Endothelial cell of umbilical vein (primary cell): Measurements from ENCODE around the gene LRRC10B. TPM values are rescaled to one million over a fixed set of nuclear protein-coding genes. Genes with fewer than 3 reads are reported as not detected.

Experiments
- BruUV-seq: library from RNA; stranded (reverse); fragments of 400-500 nt; replicated peaks from 2 replicates; lab custom pipeline; 2021; lab: Mats Ljungman, UMichigan
- CTCF ChIA-PET: fragments of 300-600, 350-600 bp; sonication (Branson Sonifier 250); formaldehyde crosslinking; loops from one replicate; lab custom pipeline; 2021; ENCODE audit warnings: antibody characterized with exemption, inconsistent platforms; lab: Charles Lee
- POLR2A ChIA-PET: fragments of 300-600, 350-600 bp; sonication (Branson Sonifier 250); formaldehyde crosslinking; loops from one replicate; lab custom pipeline; 2021; ENCODE audit warnings: antibody characterized with exemption, inconsistent platforms; lab: Charles Lee
- DNase-seq: peaks from one replicate; pipeline ENCODE4 v3.0.0-alpha.2; 2011; ENCODE audit warnings: low read depth, low spot score
- FAIRE-seq: peaks from 2 replicates; lab custom pipeline; 2011; peaks lifted over from hg19 to GRCh38; lab: Jason Lieb, UNC
- H2AFZ ChIP-seq: 2 replicates; pipeline ENCODE4 v1.6.0; 2012; ENCODE audit warnings: low read depth, low read length, control low read depth, inconsistent platforms
- H3K27ac ChIP-seq: 2 replicates; pipeline ENCODE4 v1.5.1; 2011; ENCODE audit warnings: low read depth, mild to moderate bottlenecking, control low read depth, low read length, moderate library complexity; ENCODE audit not compliant: insufficient read depth
- H3K27me3 ChIP-seq, 2 experiments: 2 replicates each; pipeline versions ENCODE4 v1.6.0 to v1.6.1; 2011; ENCODE audit warnings: low read length in 2 of 2, mixed read lengths in 1 of 2; ENCODE audit not compliant: control insufficient read depth in 2 of 2, insufficient read depth in 2 of 2
- H3K36me3 ChIP-seq, 2 experiments: 2 replicates in 1 of 2; 3 replicates in 1 of 2; pipeline ENCODE4 v1.5.1; 2011; ENCODE audit warnings: low read length in 2 of 2, mild to moderate bottlenecking in 1 of 2, moderate library complexity in 1 of 2; ENCODE audit not compliant: control insufficient read depth in 2 of 2, insufficient read depth in 2 of 2; ENCODE audit errors: extremely low read depth in 1 of 2
- H3K4me1 ChIP-seq: 3 replicates; pipeline ENCODE4 v1.5.1; 2011; ENCODE audit warnings: mild to moderate bottlenecking, low read length; ENCODE audit not compliant: control insufficient read depth, insufficient read depth; ENCODE audit errors: extremely low read depth
- H3K4me2 ChIP-seq: 2 replicates; pipeline ENCODE4 v1.6.1; 2011; ENCODE audit warnings: low read length, control low read depth, mixed read lengths; ENCODE audit not compliant: insufficient read depth
- H3K4me3 ChIP-seq, 3 experiments: fragments of 200-600 bp in 1 of 3; sonication (generic), shearing (Covaris generic) in 1 of 3; replicated peaks in 1 of 3; 2 replicates each; pipeline ENCODE4 v1.5.1; 2011 to 2016; ENCODE audit warnings: control low read depth in 3 of 3, low read length in 3 of 3, mild to moderate bottlenecking in 2 of 3, inconsistent platforms in 1 of 3, low read depth in 1 of 3, moderate library complexity in 1 of 3; ENCODE audit not compliant: insufficient read depth in 1 of 3
- H3K79me2 ChIP-seq: 2 replicates; pipeline ENCODE4 v1.6.0; 2012; ENCODE audit warnings: low read length, inconsistent platforms; ENCODE audit not compliant: control insufficient read depth, insufficient read depth
- H3K9ac ChIP-seq: replicated peaks from 2 replicates; pipeline ENCODE3; 2011; ENCODE audit warnings: low read length, control low read depth; ENCODE audit not compliant: insufficient read depth; ENCODE audit errors: extremely low read depth
- H3K9me1 ChIP-seq: replicated peaks from 3 replicates; pipeline ENCODE4 v1.6.0; 2011; ENCODE audit warnings: mild to moderate bottlenecking, low read length; ENCODE audit not compliant: control insufficient read depth, insufficient read depth; ENCODE audit errors: extremely low read depth
- H3K9me3 ChIP-seq: replicated peaks from 2 replicates; pipeline ENCODE4 v1.5.1; 2012; ENCODE audit warnings: low read length, inconsistent platforms; ENCODE audit not compliant: control insufficient read depth, insufficient read depth
- H4K20me1 ChIP-seq: replicated peaks from 2 replicates; pipeline ENCODE3; 2011; ENCODE audit warnings: mild to moderate bottlenecking, low read length; ENCODE audit not compliant: control insufficient read depth, insufficient read depth; ENCODE audit errors: extremely low read depth
- EZH2 ChIP-seq: IDR thresholded peaks from 2 replicates; pipeline ENCODE4 v1.6.1; 2012; ENCODE audit warnings: borderline replicate concordance, low read depth, mild to moderate bottlenecking, moderate library complexity, low read length, inconsistent platforms; ENCODE audit not compliant: severe bottlenecking
- FOS ChIP-seq: IDR thresholded peaks from 2 replicates; pipeline ENCODE4 v1.6.1; 2011; ENCODE audit warnings: mild to moderate bottlenecking, low read length, moderate library complexity, borderline replicate concordance; ENCODE audit not compliant: insufficient read depth
- GATA2 ChIP-seq: IDR thresholded peaks from 2 replicates; pipeline ENCODE4 v1.7.0; 2011; ENCODE audit warnings: low read depth, mild to moderate bottlenecking, moderate library complexity, mixed read lengths, low read length; ENCODE audit not compliant: insufficient read length, insufficient read depth
- JUN ChIP-seq: IDR thresholded peaks from 2 replicates; pipeline ENCODE4 v1.6.1; 2011; ENCODE audit warnings: borderline replicate concordance, low read depth; ENCODE audit not compliant: insufficient read length, insufficient read depth
- MAX ChIP-seq: IDR thresholded peaks from 2 replicates; pipeline ENCODE4 v1.6.1; 2011; ENCODE audit not compliant: insufficient read depth, insufficient read length
- MYC ChIP-seq: IDR thresholded peaks from one replicate; pipeline ENCODE4 v1.6.1; 2011; ENCODE audit warnings: mild to moderate bottlenecking, low read depth, low read length
- POLR2A ChIP-seq: IDR thresholded peaks from 2 replicates; pipeline ENCODE4 v1.6.1; 2012; ENCODE audit warnings: low read depth, mild to moderate bottlenecking, control low read depth, low read length
- POLR2AphosphoS5 ChIP-seq: IDR thresholded peaks from 2 replicates; pipeline ENCODE4 v1.6.1; 2012; ENCODE audit warnings: low read depth, mild to moderate bottlenecking, control low read depth, low read length, moderate library complexity; ENCODE audit not compliant: insufficient read depth
- dilution Hi-C: fragments of 300-500 bp; cut with MboI; formaldehyde crosslinking; loops from one replicate; pipeline ENCODE4 v1.15.0; 2019; ENCODE audit warnings: low sequenced_read_pairs; ENCODE audit not compliant: extremely low pct_ligation_motif_present
- intact Hi-C: fragments of 100-400 bp; cut with micrococcal nuclease; formaldehyde crosslinking; loops from one replicate; pipeline ENCODE4 v1.10.0; 2022
- polyA plus RNA-seq, 4 experiments: library from polyadenylated mRNA; depleted of rRNA in 3 of 4; stranded (reverse) in 3 of 4; unstranded in 1 of 4; fragments of >200 nt; gene quantifications; 2 replicates each; pipeline versions ENCODE4 v1.2.1 to v1.2.3, GENCODE V29; 2011 to 2012; ENCODE audit warnings: missing spikeins in 1 of 4
- total RNA-seq: library from RNA; stranded (reverse); gene quantifications from 2 replicates; pipeline ENCODE4 v1.2.3, GENCODE V29; 2021
- TF ChIP-seq, protein P1 (sequence below), 2 donors: IDR thresholded peaks; 1 replicate in 1 of 2; 2 replicates in 1 of 2; pipeline ENCODE4 v1.5.1; 2011; ENCODE audit warnings: low read length in 2 of 2, mild to moderate bottlenecking in 2 of 2, moderate library complexity in 2 of 2, control low read depth in 1 of 2, inconsistent platforms in 1 of 2, low read depth in 1 of 2; ENCODE audit not compliant: insufficient read depth in 1 of 2; ENCODE audit errors: extremely low read depth in 1 of 2

The LRRC10B gene
- total and polyA plus RNA-seq, 2 donors (not counting 3 experiments of a cell fraction or from before 2014, with no cell fraction given) = not detected

DNA sequence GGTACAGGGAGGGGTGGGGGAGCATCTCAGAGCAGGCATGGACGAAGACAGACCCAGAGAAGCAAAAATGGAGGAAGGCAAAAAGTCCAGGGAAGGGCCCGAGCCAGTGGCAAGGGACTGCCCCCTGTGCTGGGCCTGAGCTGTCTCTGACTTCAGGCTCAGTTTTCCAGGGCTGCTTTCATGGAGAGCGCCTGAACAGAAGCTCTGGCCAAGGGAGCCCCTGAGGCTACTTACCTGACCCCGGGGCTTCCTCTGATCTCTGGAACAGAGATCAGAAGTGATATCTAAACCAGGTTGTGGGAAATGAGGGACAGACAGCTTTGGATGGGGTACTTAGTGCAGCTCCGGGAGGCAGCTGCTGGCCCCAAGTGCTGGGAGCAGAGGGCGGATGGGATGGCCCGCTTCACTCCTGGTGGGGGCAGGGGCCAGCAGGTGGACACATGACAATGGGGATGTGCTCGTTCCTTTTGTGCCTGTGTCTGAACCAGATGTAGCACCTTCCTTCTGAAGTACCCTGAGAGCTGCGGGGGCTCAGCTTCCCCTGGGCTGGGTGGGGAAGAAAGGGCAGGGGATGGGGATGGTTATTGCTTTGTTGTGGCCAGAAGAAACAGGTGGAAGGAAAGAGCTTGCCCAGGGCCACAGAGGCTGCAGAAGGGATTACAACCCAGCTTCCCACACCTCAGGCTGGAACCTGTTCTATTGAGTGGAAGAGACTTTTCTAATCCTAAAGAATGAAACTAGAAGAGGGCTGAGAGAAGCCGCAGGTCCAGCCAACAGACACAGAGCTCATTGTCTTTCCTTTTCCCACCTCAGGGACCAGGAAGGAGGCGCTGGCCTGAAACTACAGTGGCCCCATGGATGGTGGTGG lies 5.7 kb downstream of the LRRC10B start:
- no peak for DNase-seq
- dilution Hi-C loops (no loop called here), intact Hi-C loops (no loop called here)
- peaks cover 11 to 16% of the 10 kb centered on the region in 2 experiments for H3K27me3 ChIP-seq
- CTCF ChIA-PET = interaction anchor here (1.0 to 9.0 kb wide), 8 partner anchors 9 to 124 kb away, joined by 3 to 229 read pairs (median 4); no protein-coding TSS in a partner anchor
- H3K9me3 ChIP-seq = no peaks in the 10 kb centered on the region
- H3K4me1 ChIP-seq = peaks cover 4% of the 10 kb centered on the region
- no peaks in the 10 kb centered on the region for H3K9me1 ChIP-seq
- no peak for FAIRE-seq
- H3K4me2 ChIP-seq = no peak overlapping the region
- no peaks in the 10 kb centered on the region for H3K36me3 ChIP-seq
- no peaks in the 10 kb centered on the region for H3K79me2 ChIP-seq
- no peak overlapping the region for H3K9ac ChIP-seq
- no peak overlapping the region for H2AFZ ChIP-seq
- TF ChIP-seq FOS = no peak
- TF ChIP-seq GATA2 = no peak
- TF ChIP-seq MYC = no peak
- no peak for TF ChIP-seq POLR2AphosphoS5
- TF ChIP-seq EZH2 = no peak
- no peak for TF ChIP-seq JUN
- TF ChIP-seq POLR2A = no peak
- TF ChIP-seq MAX = no peak
- TF ChIP-seq, protein P1, sequence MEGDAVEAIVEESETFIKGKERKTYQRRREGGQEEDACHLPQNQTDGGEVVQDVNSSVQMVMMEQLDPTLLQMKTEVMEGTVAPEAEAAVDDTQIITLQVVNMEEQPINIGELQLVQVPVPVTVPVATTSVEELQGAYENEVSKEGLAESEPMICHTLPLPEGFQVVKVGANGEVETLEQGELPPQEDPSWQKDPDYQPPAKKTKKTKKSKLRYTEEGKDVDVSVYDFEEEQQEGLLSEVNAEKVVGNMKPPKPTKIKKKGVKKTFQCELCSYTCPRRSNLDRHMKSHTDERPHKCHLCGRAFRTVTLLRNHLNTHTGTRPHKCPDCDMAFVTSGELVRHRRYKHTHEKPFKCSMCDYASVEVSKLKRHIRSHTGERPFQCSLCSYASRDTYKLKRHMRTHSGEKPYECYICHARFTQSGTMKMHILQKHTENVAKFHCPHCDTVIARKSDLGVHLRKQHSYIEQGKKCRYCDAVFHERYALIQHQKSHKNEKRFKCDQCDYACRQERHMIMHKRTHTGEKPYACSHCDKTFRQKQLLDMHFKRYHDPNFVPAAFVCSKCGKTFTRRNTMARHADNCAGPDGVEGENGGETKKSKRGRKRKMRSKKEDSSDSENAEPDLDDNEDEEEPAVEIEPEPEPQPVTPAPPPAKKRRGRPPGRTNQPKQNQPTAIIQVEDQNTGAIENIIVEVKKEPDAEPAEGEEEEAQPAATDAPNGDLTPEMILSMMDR (IDR thresholded peaks at IDR 0.05; ENCODE audit: extremely low read depth in 1 of 2, insufficient read depth in 1 of 2, low read depth in 1 of 2, low read length in 2 of 2) = no peak
- no peaks in the 10 kb centered on the region for H4K20me1 ChIP-seq
- H3K4me3 ChIP-seq = no peak overlapping the region
- BruUV-seq = no TSS peak
- no peak overlapping the region for H3K27ac ChIP-seq
- POLR2A ChIA-PET = interaction anchor here (0.6 kb wide), 1 partner anchor 10 kb away, joined by 7 read pairs; no protein-coding TSS in a partner anchor
